GM19099 (cell line): ENCODE results near the gene RNF4.
A peak's percentile ranks its signal among the peaks of the same experiment; 100 is the strongest.

Experiments
- POLR2A ChIP-seq: IDR thresholded peaks from 3 replicates; pipeline ENCODE4 v1.6.1; 2011; ENCODE audit warnings: low read depth; ENCODE audit not compliant: insufficient read length; ENCODE audit errors: extremely low read depth

RNF4 gene

GRCh38 chr4:2512396-2513135, 43.7 kb downstream of the RNF4 start:
- TF ChIP-seq POLR2A: no peak

DNA sequence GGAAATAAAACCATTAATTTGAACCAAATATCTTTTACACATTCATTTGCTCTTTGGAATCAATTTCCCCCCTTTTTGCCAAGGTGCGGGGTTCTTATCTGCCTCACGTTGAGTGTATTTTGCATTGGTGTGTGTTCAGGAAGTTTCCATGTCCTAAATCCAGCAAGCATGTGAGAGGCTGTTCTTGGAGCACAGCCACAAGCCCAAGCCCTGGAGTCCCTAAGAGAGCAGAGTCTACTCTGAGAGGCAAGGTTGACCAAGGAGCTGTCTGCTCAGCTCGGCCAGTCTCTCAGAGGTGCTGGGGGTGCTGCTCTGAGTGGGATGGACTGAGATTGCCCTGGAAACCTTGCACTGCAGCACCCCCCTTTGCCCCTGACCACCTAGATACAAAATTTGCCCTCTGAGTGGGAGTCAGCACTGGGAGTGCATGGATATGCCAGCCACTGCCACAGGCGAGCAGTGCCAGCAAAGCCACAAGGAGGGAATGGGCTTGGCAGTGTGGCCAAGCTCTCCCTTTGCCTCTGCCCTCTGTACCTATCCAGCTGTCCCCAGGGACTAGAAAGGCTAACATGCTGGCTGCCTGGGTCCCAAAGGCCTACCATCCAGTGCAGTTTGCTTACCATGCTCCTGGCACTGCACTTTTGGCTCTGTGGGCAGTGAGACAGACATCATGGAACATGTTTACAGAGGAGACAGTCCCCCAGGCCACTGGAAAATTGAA, 47.1 kb downstream of the RNF4 start:
- no peak for TF ChIP-seq POLR2A

GRCh38 chr4:2516635-2517034, 47.7 kb downstream of the RNF4 start:
- TF ChIP-seq POLR2A: no peak

- TF ChIP-seq POLR2A: no peak
These were observed 57.7 kb downstream of the RNF4 start for GRCh38 chr4:2526559-2526958.

DNA sequence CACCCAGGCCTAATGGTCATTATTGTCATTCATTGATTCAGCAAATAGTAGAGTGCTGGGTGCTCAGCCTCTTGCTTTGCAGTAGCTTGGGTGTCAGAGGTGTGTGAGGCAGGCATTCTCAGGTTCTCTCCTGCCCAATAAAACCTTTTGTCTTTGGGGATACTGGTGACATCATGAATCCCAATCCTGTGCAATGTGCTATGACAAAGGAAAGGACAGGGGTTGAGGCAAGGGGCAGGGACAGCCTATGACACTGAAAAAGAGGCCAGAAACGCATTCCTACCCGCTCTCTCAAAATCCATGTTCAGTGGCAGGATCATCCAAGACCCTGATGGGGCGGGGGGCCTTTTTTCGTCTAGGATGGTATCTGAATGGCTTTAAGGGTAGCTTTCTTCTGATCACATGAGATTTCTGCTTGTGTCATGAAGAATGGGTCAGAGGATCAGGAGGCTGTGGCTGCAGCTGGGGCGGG, 66.0 kb downstream of the RNF4 start:
- TF ChIP-seq POLR2A: no peak

- no peak for TF ChIP-seq POLR2A
These were observed 66.7 kb downstream of the RNF4 start for GRCh38 chr4:2535376-2536192.

- peak; percentile 67 for TF ChIP-seq POLR2A
These were observed 67.5 kb downstream of the RNF4 start, which contains the start of gene FAM193A for GRCh38 chr4:2536193-2537010. TSS of gene FAM193A (plus strand) at chr4:2536647. CDS start at chr4:2536916, 269 bp downstream.

- TF ChIP-seq POLR2A: no peak
These were observed 68.3 kb downstream of the RNF4 start for GRCh38 chr4:2537011-2537830.

- TF ChIP-seq POLR2A: no peak
These were observed 76.6 kb downstream of the RNF4 start for GRCh38 chr4:2545321-2546013.

GRCh38 chr4:2546286-2546823, 77.4 kb downstream of the RNF4 start:
- TF ChIP-seq POLR2A: no peak

- no peak for TF ChIP-seq POLR2A
These were observed 82.2 kb downstream of the RNF4 start for GRCh38 chr4:2551118-2551517.

- no peak for TF ChIP-seq POLR2A
These were observed 83.9 kb downstream of the RNF4 start for GRCh38 chr4:2552806-2553205.

GRCh38 chr4:2558301-2558700, 89.4 kb downstream of the RNF4 start:
- TF ChIP-seq POLR2A: no peak
